Measurements from ENCODE around the gene GALNS. TPM values are rescaled to one million over a fixed set of nuclear protein-coding genes. Genes with fewer than 3 reads are reported as not detected.
A peak's percentile ranks its signal among the peaks of the same experiment; 100 is the strongest.

GALNS gene
- total RNA-seq, 1 donor from 2014 or later, result 61.4 TPM

DNA sequence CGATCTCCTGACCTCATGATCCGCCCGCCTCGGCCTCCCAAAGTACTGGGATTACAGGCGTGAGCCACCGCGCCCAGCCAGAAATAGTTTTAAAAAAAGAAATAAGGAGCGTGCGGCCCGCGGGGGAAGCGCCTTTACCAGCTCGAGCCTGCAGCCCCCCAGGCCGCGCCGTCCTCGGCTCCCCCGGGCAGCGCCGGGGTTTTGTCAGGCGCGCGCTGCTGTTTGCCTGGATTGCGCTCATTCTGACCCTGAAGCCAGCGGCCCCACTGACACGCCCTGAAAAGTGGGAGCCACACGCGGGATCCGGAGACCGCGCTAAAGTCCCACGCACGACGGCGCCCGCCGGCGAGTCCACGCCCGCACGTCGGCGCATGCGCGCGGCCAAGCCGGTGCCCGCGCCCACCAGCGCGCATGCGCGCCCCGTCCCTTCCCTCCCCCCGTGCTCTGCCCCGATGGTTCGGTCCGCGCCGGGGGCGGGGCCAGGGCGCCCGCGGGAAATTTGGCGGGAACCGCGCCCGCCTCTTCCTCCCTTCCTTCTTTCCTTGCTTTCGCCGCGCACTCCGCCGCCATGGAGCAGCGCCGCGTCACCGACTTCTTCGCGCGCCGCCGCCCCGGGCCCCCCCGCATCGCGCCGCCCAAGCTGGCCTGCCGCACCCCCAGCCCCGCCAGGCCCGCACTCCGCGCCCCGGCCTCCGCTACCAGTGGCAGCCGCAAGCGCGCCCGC lies 53.3 kb downstream of the GALNS start, which contains the start of gene CDT1:
Gene CDT1, plus strand, starts transcription at position 526 of the 724 bp plus-strand sequence. Its CDS starts 43 bp downstream, at position 569.
- no peaks in the 10 kb centered on the region for H3K27me3 ChIP-seq
- H3K36me3 ChIP-seq, result no peaks in the 10 kb centered on the region
- intact Hi-C loops (cut with DNase I), result no loop called here
- H3K4me3 ChIP-seq, result peak within 1 kb of the TSS; percentile 54 to 65
- TF ChIP-seq POLR2A (IDR thresholded peaks at IDR 0.05) (peak in 1 of 2 donors; percentile 89), POLR2AphosphoS5 (IDR thresholded peaks at IDR 0.05; ENCODE audit: insufficient read depth in 1 of 2, low read depth in 1 of 2) (peak in 1 of 2 donors; percentile 81)
- TF ChIP-seq, protein P1, sequence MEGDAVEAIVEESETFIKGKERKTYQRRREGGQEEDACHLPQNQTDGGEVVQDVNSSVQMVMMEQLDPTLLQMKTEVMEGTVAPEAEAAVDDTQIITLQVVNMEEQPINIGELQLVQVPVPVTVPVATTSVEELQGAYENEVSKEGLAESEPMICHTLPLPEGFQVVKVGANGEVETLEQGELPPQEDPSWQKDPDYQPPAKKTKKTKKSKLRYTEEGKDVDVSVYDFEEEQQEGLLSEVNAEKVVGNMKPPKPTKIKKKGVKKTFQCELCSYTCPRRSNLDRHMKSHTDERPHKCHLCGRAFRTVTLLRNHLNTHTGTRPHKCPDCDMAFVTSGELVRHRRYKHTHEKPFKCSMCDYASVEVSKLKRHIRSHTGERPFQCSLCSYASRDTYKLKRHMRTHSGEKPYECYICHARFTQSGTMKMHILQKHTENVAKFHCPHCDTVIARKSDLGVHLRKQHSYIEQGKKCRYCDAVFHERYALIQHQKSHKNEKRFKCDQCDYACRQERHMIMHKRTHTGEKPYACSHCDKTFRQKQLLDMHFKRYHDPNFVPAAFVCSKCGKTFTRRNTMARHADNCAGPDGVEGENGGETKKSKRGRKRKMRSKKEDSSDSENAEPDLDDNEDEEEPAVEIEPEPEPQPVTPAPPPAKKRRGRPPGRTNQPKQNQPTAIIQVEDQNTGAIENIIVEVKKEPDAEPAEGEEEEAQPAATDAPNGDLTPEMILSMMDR (IDR thresholded peaks at IDR 0.05), result no peak
- H3K4me1 ChIP-seq, result peaks cover 22% of the 10 kb centered on the region
- H3K9me3 ChIP-seq, result no peaks in the 10 kb centered on the region
- DNase-seq (ENCODE audit: extremely low spot score in 2 of 2), result no peak
- peak within 1 kb of the TSS; percentile 57 for H3K27ac ChIP-seq

DNA sequence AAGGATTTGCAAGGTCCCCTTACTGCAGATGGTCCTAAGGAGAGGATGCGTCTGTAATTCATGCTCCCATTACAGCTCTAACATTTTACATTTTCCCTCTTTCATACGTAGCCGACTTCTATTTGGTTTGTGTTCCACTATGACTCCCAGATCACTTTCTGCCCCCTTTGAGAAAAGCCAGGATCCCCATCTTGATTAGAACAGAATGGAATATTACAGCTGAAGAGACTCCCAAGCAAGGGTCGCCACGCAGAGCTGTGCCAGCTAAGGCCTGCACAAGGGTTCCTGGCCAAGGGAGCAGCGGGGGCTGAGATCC lies 56.5 kb downstream of the GALNS start:
- peaks cover 22% of the 10 kb centered on the region for H3K4me1 ChIP-seq
- intact Hi-C loops (cut with DNase I), result no loop called here
- no peaks in the 10 kb centered on the region for H3K36me3 ChIP-seq
- H3K4me3 ChIP-seq, result no peak overlapping the region
- H3K9me3 ChIP-seq, result no peaks in the 10 kb centered on the region
- no peak overlapping the region for H3K27ac ChIP-seq
- DNase-seq (ENCODE audit: extremely low spot score in 2 of 2), result no peak
- H3K27me3 ChIP-seq, result no peaks in the 10 kb centered on the region
- TF ChIP-seq, protein P1 (IDR thresholded peaks at IDR 0.05), result no peak
- no peak for TF ChIP-seq POLR2A (IDR thresholded peaks at IDR 0.05)
- TF ChIP-seq POLR2AphosphoS5 (IDR thresholded peaks at IDR 0.05; ENCODE audit: insufficient read depth in 1 of 2, low read depth in 1 of 2), result no peak

DNA sequence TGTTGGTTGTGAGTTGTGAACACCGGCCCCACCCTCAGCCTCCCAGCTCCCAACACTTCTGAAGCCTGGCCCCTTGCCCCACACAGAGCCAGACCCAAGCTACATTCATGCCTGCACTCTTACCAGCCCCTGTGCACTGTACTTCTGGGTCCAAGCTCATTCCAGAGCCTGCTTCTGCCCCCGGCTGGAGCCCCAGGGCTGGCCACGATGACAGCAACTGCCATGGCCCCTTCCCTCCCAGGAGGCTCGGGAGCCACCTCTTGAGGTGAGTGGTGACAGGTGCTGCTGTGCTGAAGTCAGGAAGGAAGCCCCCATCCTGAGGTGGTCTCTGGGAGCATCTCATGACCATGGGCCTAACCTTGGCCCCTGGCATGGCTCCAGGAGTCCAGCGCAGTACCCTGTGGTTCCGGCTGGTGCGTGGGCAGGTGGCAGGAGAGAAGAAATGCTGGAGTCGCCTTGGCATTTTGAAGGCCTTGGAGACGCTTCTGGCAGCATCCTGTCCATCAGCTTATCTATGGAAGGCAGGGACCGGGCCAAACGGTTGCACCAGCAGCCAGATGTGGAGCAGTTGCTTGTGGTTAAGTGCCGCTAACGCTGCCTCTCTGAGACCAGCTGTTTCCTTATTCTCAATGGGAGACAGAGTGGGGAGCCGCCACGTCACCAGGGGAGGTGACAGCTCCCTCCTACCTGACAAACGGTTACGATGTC lies 57.0 kb downstream of the GALNS start:
- no peak for DNase-seq (ENCODE audit: extremely low spot score in 2 of 2)
- intact Hi-C loops (cut with DNase I), result no loop called here

DNA sequence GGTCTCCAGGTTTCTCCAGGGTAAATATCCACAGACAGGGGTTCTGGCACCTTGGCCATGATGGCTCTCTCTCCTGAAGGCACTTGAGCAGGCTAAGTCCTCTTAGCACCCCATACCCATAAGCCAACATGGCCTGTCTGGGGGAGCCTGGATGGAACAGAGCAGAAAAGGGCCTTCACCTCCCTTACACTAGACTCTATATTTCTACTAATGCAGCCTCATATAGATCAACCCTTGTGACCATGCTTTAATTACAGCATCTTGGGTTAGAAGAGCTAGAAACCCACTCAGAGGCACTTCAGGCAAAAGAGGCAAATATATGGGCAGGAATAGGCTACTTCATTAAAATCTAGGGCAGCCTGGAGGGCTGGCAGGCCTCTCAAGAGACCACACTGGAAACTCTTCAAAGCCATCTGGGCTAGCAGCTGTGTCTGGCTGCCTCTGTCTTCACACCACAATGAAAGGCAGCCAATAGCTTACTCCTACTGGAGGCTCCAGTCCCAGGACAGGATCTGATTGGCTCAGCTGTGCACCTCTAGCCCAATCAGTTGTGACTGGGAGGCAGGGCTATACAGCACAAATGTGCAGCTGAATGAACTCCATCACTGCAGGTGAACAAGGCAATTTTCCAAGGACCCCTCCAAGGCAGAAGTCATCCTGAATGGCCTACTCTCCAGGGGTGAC lies 57.8 kb downstream of the GALNS start:
- peaks cover 10% of the 10 kb centered on the region for H3K4me1 ChIP-seq
- no peak overlapping the region for H3K4me3 ChIP-seq
- H3K27ac ChIP-seq, result no peak overlapping the region
- no peak for DNase-seq (ENCODE audit: extremely low spot score in 2 of 2)
- intact Hi-C loops (cut with DNase I), result no loop called here
- H3K36me3 ChIP-seq, result no peaks in the 10 kb centered on the region
- no peaks in the 10 kb centered on the region for H3K9me3 ChIP-seq
- TF ChIP-seq, protein P1 (IDR thresholded peaks at IDR 0.05), result no peak
- TF ChIP-seq POLR2AphosphoS5 (IDR thresholded peaks at IDR 0.05; ENCODE audit: insufficient read depth in 1 of 2, low read depth in 1 of 2) (no peak), POLR2A (IDR thresholded peaks at IDR 0.05) (no peak)
- H3K27me3 ChIP-seq, result no peaks in the 10 kb centered on the region

More for the DNA sequence above, 57.0 kb downstream of the GALNS start:
- Histone ChIP-seq H3K9me3 (no peaks in the 10 kb centered on the region), H3K27me3 (no peaks in the 10 kb centered on the region), H3K36me3 (no peaks in the 10 kb centered on the region), H3K27ac (no peak overlapping the region), H3K4me3 (no peak overlapping the region), H3K4me1 (peaks cover 18% of the 10 kb centered on the region)
- TF ChIP-seq POLR2A (IDR thresholded peaks at IDR 0.05), result no peak

DNA sequence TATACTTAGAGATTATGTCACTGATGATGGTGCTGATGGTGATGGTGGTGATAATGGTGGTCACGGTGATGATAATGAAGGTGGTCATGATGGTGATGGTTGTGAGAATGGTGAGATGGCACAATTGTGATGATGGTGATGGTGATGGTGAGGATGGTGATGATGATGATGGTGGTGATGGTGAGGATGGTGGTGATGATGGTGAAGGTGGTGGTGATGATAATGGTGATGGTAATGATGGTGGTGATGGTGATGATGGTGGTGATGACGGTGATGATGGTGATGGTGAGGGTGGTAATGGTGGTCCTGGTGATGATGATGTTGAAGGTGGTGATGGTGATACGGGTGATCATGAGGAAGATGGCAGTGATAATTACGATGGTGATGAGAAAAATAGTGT lies 58.7 kb downstream of the GALNS start:
- no peaks in the 10 kb centered on the region for H3K27me3 ChIP-seq
- no peak for TF ChIP-seq POLR2AphosphoS5 (IDR thresholded peaks at IDR 0.05; ENCODE audit: insufficient read depth in 1 of 2, low read depth in 1 of 2)
- TF ChIP-seq POLR2A (IDR thresholded peaks at IDR 0.05), result no peak
- TF ChIP-seq, protein P1 (IDR thresholded peaks at IDR 0.05), result no peak
- intact Hi-C loops (cut with DNase I), result no loop called here
- no peak for DNase-seq (ENCODE audit: extremely low spot score in 2 of 2)
- H3K4me3 ChIP-seq, result no peak overlapping the region
- no peaks in the 10 kb centered on the region for H3K9me3 ChIP-seq
- H3K36me3 ChIP-seq, result no peaks in the 10 kb centered on the region
- H3K27ac ChIP-seq, result no peak overlapping the region
- peaks cover 10% of the 10 kb centered on the region for H3K4me1 ChIP-seq

All from vagina (tissue), 2 donors.